ENCODE results near the gene PI4KB.

DNA sequence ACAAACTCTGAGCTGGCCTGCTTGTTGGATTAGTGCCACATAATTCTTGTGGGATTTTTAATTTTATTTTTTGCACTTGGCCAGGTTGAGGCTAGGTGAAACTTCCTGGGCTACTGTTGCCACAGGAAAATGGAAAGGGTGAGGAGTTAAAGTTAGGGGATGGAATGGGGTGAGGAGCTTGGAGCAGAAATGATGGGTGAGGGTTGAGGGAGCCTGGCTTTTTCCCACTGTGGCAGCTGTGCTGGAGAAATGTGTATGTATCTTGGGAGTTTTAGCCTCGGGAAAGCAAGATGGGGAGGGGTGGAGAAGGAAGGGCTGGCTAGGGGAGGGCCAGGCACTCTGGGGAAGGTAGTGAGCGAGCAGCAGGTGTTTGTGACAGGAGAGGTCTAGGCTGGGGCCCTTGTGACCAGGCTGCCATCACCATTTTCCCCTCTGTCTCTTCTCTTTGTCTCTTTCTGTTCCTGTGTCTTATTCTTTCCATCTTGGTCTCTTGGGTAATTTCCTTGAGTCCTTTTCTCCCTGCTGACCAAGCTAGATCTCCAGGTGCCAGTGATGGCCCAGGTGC is 43.1 kb downstream of the PI4KB start:
- TF ChIP-seq, protein P1, sequence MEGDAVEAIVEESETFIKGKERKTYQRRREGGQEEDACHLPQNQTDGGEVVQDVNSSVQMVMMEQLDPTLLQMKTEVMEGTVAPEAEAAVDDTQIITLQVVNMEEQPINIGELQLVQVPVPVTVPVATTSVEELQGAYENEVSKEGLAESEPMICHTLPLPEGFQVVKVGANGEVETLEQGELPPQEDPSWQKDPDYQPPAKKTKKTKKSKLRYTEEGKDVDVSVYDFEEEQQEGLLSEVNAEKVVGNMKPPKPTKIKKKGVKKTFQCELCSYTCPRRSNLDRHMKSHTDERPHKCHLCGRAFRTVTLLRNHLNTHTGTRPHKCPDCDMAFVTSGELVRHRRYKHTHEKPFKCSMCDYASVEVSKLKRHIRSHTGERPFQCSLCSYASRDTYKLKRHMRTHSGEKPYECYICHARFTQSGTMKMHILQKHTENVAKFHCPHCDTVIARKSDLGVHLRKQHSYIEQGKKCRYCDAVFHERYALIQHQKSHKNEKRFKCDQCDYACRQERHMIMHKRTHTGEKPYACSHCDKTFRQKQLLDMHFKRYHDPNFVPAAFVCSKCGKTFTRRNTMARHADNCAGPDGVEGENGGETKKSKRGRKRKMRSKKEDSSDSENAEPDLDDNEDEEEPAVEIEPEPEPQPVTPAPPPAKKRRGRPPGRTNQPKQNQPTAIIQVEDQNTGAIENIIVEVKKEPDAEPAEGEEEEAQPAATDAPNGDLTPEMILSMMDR (IDR thresholded peaks at IDR 0.05; ENCODE audit: low read depth, low read length), result no peak
- TF ChIP-seq MYC (IDR thresholded peaks at IDR 0.05; ENCODE audit: low read depth, low read length), result no peak
- TF ChIP-seq MAX (IDR thresholded peaks at IDR 0.05; ENCODE audit: low read depth, low read length), result no peak
- TF ChIP-seq POLR2A (IDR thresholded peaks at IDR 0.05; ENCODE audit: extremely low read depth, insufficient read length), result no peak

All from NB4 (cell line).